ENCODE data around the gene LAMTOR1. TPM values are rescaled to one million over a fixed set of nuclear protein-coding genes. Genes with fewer than 3 reads are reported as not detected.

LAMTOR1 gene
- total and polyA plus RNA-seq, 2 of the 8 experiments (the other 6 are each of a cell fraction or from before 2014, with no cell fraction given) = 82.1 to 160 TPM

- no peak overlapping the region for H2BK12ac ChIP-seq (ENCODE audit: low read depth, low read length)
- POLR2A ChIA-PET (ENCODE audit: partially characterized antibody) = no interaction called here
Measured at GRCh38 chr11:72136684-72137262, 33.7 kb upstream of the LAMTOR1 start.

More at GRCh38 chr11:72136684-72137262, 33.7 kb upstream of the LAMTOR1 start:
- Histone ChIP-seq H3K4ac (replicated peaks; ENCODE audit: insufficient read length, low read depth, low read length) (no peak overlapping the region), H2BK20ac (ENCODE audit: low read length) (no peak overlapping the region), H3K23ac (ENCODE audit: insufficient read length) (no peak overlapping the region), H3K4me2 (ENCODE audit: insufficient read depth in 1 of 2, low read depth in 2 of 2, low read length in 2 of 2) (no peak overlapping the region), H4K91ac (replicated peaks; ENCODE audit: insufficient read length, low read length) (no peak overlapping the region), H3K27ac (ENCODE audit: low read depth, low read length) (no peak overlapping the region), H3K56ac (replicated peaks; ENCODE audit: insufficient read length, low read depth, low read length) (no peak overlapping the region), H3K23me2 (ENCODE audit: low read depth, low read length) (no peaks in the 10 kb centered on the region), H3K4me1 (replicated peaks in 1 of 4; ENCODE audit: control insufficient read depth in 3 of 4, insufficient read depth in 4 of 4, low read length in 3 of 4) (no peaks in the 10 kb centered on the region), H4K5ac (ENCODE audit: insufficient read length, low read depth, low read length) (no peak overlapping the region), H3K36me3 (ENCODE audit: control insufficient read depth in 2 of 4, insufficient read depth in 4 of 4, low read length in 3 of 4) (no peaks in the 10 kb centered on the region), H2BK120ac (replicated peaks; ENCODE audit: low read depth, low read length) (no peak overlapping the region), H3K9me3 (ENCODE audit: insufficient read depth in 2 of 2, low read depth in 1 of 2, low read length in 1 of 2) (no peaks in the 10 kb centered on the region), H4K20me1 (replicated peaks in 1 of 2; ENCODE audit: control insufficient read depth in 1 of 2, insufficient read depth in 2 of 2, low read length in 2 of 2) (no peaks in the 10 kb centered on the region), H3K79me1 (ENCODE audit: low read depth, low read length) (no peaks in the 10 kb centered on the region), H3K18ac (ENCODE audit: extremely low read depth, low read length) (no peak overlapping the region), H3K14ac (ENCODE audit: insufficient read length) (no peak overlapping the region), H3K9ac (replicated peaks in 1 of 4; ENCODE audit: extremely low read depth in 1 of 4, low read depth in 3 of 4, low read length in 3 of 4) (no peak overlapping the region), H3K4me3 (ENCODE audit: extremely low read depth in 1 of 4, insufficient read depth in 2 of 4, low read depth in 3 of 4, low read length in 4 of 4) (no peak overlapping the region), H3K79me2 (ENCODE audit: control insufficient read depth in 1 of 2, insufficient read depth in 2 of 2, low read length in 2 of 2) (no peaks in the 10 kb centered on the region), H3K27me3 (replicated peaks in 1 of 4; ENCODE audit: control insufficient read depth in 3 of 4, extremely low read depth in 1 of 4, insufficient read depth in 3 of 4, low read length in 3 of 4) (no peaks in the 10 kb centered on the region), H2AFZ (ENCODE audit: low read length) (no peak overlapping the region), H4K8ac (ENCODE audit: extremely low read depth, insufficient read depth, low read length) (no peak overlapping the region), H2BK15ac (ENCODE audit: low read length) (no peak overlapping the region), H2AK5ac (ENCODE audit: low read depth, low read length) (no peak overlapping the region), H2BK5ac (ENCODE audit: low read depth, low read length) (no peak overlapping the region)
- no peak for FAIRE-seq
- 89% methylated on average over 4 of the region's 4 CpGs; no CpG with 5 or more reads in 1 of the 2 experiments for WGBS, 2 experiments (ENCODE audit: extremely low coverage in 1 of 2, insufficient coverage in 1 of 2, insufficient read length in 1 of 2, insufficient replicate concordance in 2 of 2, low coverage in 1 of 2, low lambda C conversion rate in 2 of 2, missing lambda C conversion rate in 1 of 2)
- CTCF ChIA-PET (ENCODE audit: partially characterized antibody) = interaction anchor here (0.6 to 3.5 kb wide), 3 partner anchors 9 to 47 kb away, joined by 3 to 13 read pairs (median 3); no protein-coding TSS in a partner anchor
- TF ChIP-seq MAFK (IDR thresholded peaks at IDR 0.05; ENCODE audit: low read depth, low read length) = no peak
- no peak for TF ChIP-seq FOSL1 (IDR thresholded peaks at IDR 0.05; ENCODE audit: insufficient read depth, low read depth, low read length)
- no peak for DNase-seq (ENCODE audit: low read depth in 1 of 2, low spot score in 2 of 2)
